IMR-90 (cell line): Measurements from ENCODE around the gene PCSK6. TPM values are rescaled to one million over a fixed set of nuclear protein-coding genes. Genes with fewer than 3 reads are reported as not detected.

Experiments
- ATAC-seq: fragments of 200-7000 bp; cut with Tn5 transposase; 2 replicates; pipeline ENCODE4 v1.9.1; 2020; ENCODE audit warnings: low read depth, mild to moderate bottlenecking, moderate library complexity
- BruUV-seq: library from RNA; stranded (reverse); fragments of 400-500 nt; replicated peaks from 2 replicates; lab custom pipeline; 2021; lab: Mats Ljungman, UMichigan
- CTCF ChIA-PET: fragments of 300-600 bp; formaldehyde crosslinking; extraction: SDS; loops from one replicate; lab custom pipeline; 2021; ENCODE audit warnings: antibody characterized with exemption; lab: Yijun Ruan, JAX
- POLR2A ChIA-PET: fragments of 300-600 bp; sonication (Branson Sonifier 250); formaldehyde crosslinking; loops from one replicate; lab custom pipeline; 2022; ENCODE audit warnings: antibody characterized with exemption; ENCODE audit not compliant: unreplicated experiment; lab: Charles Lee
- DNase-seq: peaks from one replicate; pipeline ENCODE4 v3.0.0; 2013
- H2AFZ ChIP-seq: replicated peaks from 2 replicates; pipeline ENCODE3; 2013; ENCODE audit warnings: low read length, mild to moderate bottlenecking; ENCODE audit not compliant: poor library complexity
- H2AK5ac ChIP-seq: 2 replicates; pipeline ENCODE4 v1.6.1; 2013; ENCODE audit warnings: low read depth, low read length, inconsistent platforms
- H2AK9ac ChIP-seq: replicated peaks from 2 replicates; pipeline ENCODE3; 2013; ENCODE audit warnings: mild to moderate bottlenecking, low read depth, low read length, moderate library complexity; ENCODE audit not compliant: poor library complexity
- H2BK120ac ChIP-seq: 2 replicates; pipeline ENCODE4 v1.6.1; 2013; ENCODE audit warnings: low read depth, low read length, inconsistent platforms
- H2BK15ac ChIP-seq: 3 replicates; pipeline ENCODE4 v1.6.1; 2013; ENCODE audit warnings: low read depth, low read length, inconsistent platforms
- H2BK20ac ChIP-seq: 2 replicates; pipeline ENCODE4 v1.6.1; 2013; ENCODE audit warnings: low read depth, mild to moderate bottlenecking, inconsistent platforms, low read length, moderate library complexity
- H2BK5ac ChIP-seq: 2 replicates; pipeline ENCODE4 v1.6.1; 2013; ENCODE audit warnings: mild to moderate bottlenecking, low read depth, low read length, inconsistent platforms; ENCODE audit not compliant: poor library complexity, severe bottlenecking
- H3K14ac ChIP-seq: replicated peaks from 2 replicates; pipeline ENCODE4 v1.6.1; 2013; ENCODE audit warnings: low read depth, low read length, inconsistent platforms
- H3K18ac ChIP-seq: 2 replicates; pipeline ENCODE4 v1.6.1; 2013; ENCODE audit warnings: low read depth, low read length, control low read depth
- H3K23ac ChIP-seq: 2 replicates; pipeline ENCODE4 v1.6.1; 2013; ENCODE audit warnings: low read depth, low read length, inconsistent platforms
- H3K27ac ChIP-seq: 2 replicates; pipeline ENCODE4 v1.5.1; 2013; ENCODE audit warnings: mild to moderate bottlenecking, control low read depth, low read length; ENCODE audit not compliant: insufficient read depth
- H3K27me3 ChIP-seq: 2 replicates; pipeline ENCODE4 v1.6.1; 2013; ENCODE audit warnings: low read length; ENCODE audit not compliant: control insufficient read depth, insufficient read depth
- H3K36me3 ChIP-seq: 2 replicates; pipeline ENCODE4 v1.6.1; 2013; ENCODE audit warnings: low read length, mixed read lengths; ENCODE audit not compliant: control insufficient read depth, insufficient read depth
- H3K4ac ChIP-seq: 2 replicates; pipeline ENCODE4 v1.6.1; 2013; ENCODE audit warnings: low read depth, low read length, inconsistent platforms
- H3K4me1 ChIP-seq: 2 replicates; pipeline ENCODE4 v1.6.1; 2013; ENCODE audit warnings: low read length, mixed read lengths; ENCODE audit not compliant: control insufficient read depth, insufficient read depth
- H3K4me2 ChIP-seq: 2 replicates; pipeline ENCODE4 v1.6.1; 2013; ENCODE audit warnings: low read depth, mild to moderate bottlenecking, control low read depth, low read length, moderate library complexity
- H3K4me3 ChIP-seq: 2 replicates; pipeline ENCODE4 v1.5.1; 2013; ENCODE audit warnings: low read depth, mild to moderate bottlenecking, control low read depth, low read length, moderate library complexity; ENCODE audit not compliant: insufficient read depth
- H3K56ac ChIP-seq: 2 replicates; pipeline ENCODE4 v1.6.1; 2013; ENCODE audit warnings: low read length, inconsistent platforms; ENCODE audit not compliant: insufficient read depth; ENCODE audit errors: extremely low read depth
- H3K79me1 ChIP-seq, 2 experiments: 2 replicates each; pipeline ENCODE4 v1.6.1; 2013; ENCODE audit warnings: low read length in 2 of 2, inconsistent platforms in 1 of 2, low read depth in 1 of 2
- H3K9ac ChIP-seq: 2 replicates; pipeline ENCODE4 v1.6.1; 2013; ENCODE audit warnings: low read depth, low read length, control low read depth
- H3K9me1 ChIP-seq: 2 replicates; pipeline ENCODE4 v1.6.1; 2013; ENCODE audit warnings: low read length, inconsistent platforms; ENCODE audit not compliant: insufficient read depth
- H3K9me3 ChIP-seq: 2 replicates; pipeline ENCODE4 v1.6.1; 2013; ENCODE audit warnings: low read length; ENCODE audit not compliant: control insufficient read depth, insufficient read depth
- H4K20me1 ChIP-seq: 2 replicates; pipeline ENCODE4 v1.6.1; 2013; ENCODE audit warnings: low read length, inconsistent platforms; ENCODE audit not compliant: insufficient read depth
- H4K5ac ChIP-seq: 2 replicates; pipeline ENCODE4 v1.6.1; 2013; ENCODE audit warnings: mild to moderate bottlenecking, low read depth, low read length, control low read depth
- H4K8ac ChIP-seq, 2 experiments: 2 replicates each; pipeline ENCODE4 v1.6.1; 2013; ENCODE audit warnings: low read depth in 2 of 2, low read length in 2 of 2, control low read depth in 1 of 2, inconsistent platforms in 1 of 2
- H4K91ac ChIP-seq: 2 replicates; pipeline ENCODE4 v1.6.1; 2013; ENCODE audit warnings: low read depth, low read length, inconsistent platforms; ENCODE audit not compliant: insufficient read depth
- BHLHE40 ChIP-seq: fragments of 150-350 bp; IDR thresholded peaks from 2 replicates; pipeline ENCODE4 v1.6.1; 2016; ENCODE audit warnings: mild to moderate bottlenecking, low read depth, low read length
- CEBPB ChIP-seq: IDR thresholded peaks from 2 replicates; pipeline ENCODE4 v1.6.1; 2012; ENCODE audit warnings: low read depth, low read length, improper control_type of control experiment
- FOS ChIP-seq: fragments of 150-350 bp; IDR thresholded peaks from 2 replicates; pipeline ENCODE4 v1.6.1; 2016; ENCODE audit warnings: low read depth, low read length
- MAFK ChIP-seq: IDR thresholded peaks from 2 replicates; pipeline ENCODE4 v1.6.1; 2012; ENCODE audit warnings: low read depth, low read length, improper control_type of control experiment
- MAZ ChIP-seq: IDR thresholded peaks from 2 replicates; pipeline ENCODE4 v1.6.1; 2012; ENCODE audit warnings: low read depth, mild to moderate bottlenecking, low read length, improper control_type of control experiment, moderate library complexity, borderline replicate concordance
- POLR2A ChIP-seq: IDR thresholded peaks from 2 replicates; pipeline ENCODE4 v1.6.1; 2012; ENCODE audit warnings: mild to moderate bottlenecking, low read depth, low read length
- RAD21 ChIP-seq: IDR thresholded peaks from 2 replicates; pipeline ENCODE4 v1.6.1; 2012; ENCODE audit warnings: low read length, improper control_type of control experiment
- RCOR1 ChIP-seq: IDR thresholded peaks from 2 replicates; pipeline ENCODE4 v1.6.1; 2012; ENCODE audit warnings: mild to moderate bottlenecking, low read length, improper control_type of control experiment; ENCODE audit not compliant: insufficient replicate concordance
- RFX5 ChIP-seq: IDR thresholded peaks from 2 replicates; pipeline ENCODE4 v1.8.0; 2012; ENCODE audit warnings: low read depth, mild to moderate bottlenecking, low read length, moderate library complexity
- SMC3 ChIP-seq: fragments of 150-350 bp; IDR thresholded peaks from 2 replicates; pipeline ENCODE4 v1.6.1; 2016; ENCODE audit warnings: low read depth, mild to moderate bottlenecking, antibody characterized with exemption, low read length, moderate library complexity
- WGBS, 2 experiments: methylation state at CpG; one replicate each; pipeline versions ENCODE4 v1.1.5 to v1.1.7; 2013; ENCODE audit warnings: missing lambda C conversion rate in 2 of 2; ENCODE audit not compliant: insufficient read length in 1 of 2; ENCODE audit errors: extremely low coverage in 2 of 2; 5-methylcytosine and 5-hydroxymethylcytosine counted together
- dilution Hi-C: fragments of 300-500 bp; cut with HindIII; formaldehyde crosslinking; loops from one replicate; pipeline ENCODE4 v1.14.3; 2018; ENCODE audit warnings: low sequenced_read_pairs; ENCODE audit not compliant: unreplicated experiment
- in situ Hi-C: fragments of 300-500 bp; cut with MboI; formaldehyde crosslinking; loops from 3 replicates; pipeline ENCODE4 v1.14.3; 2019; ENCODE audit warnings: low sequenced_read_pairs, inconsistent platforms, mixed read lengths
- intact Hi-C: fragments of 100-400 bp; cut with micrococcal nuclease; formaldehyde crosslinking; loops from 2 replicates; pipeline ENCODE4 v1.10.0; 2022
- polyA plus RNA-seq, 3 experiments: library from polyadenylated mRNA; depleted of rRNA; stranded (reverse); fragments of >200 nt; gene quantifications; 2 replicates each; pipeline ENCODE4 v1.2.3, GENCODE V29; 2012; ENCODE audit warnings: low replicate concordance in 1 of 3
- total RNA-seq: library from RNA; depleted of rRNA; stranded (reverse); fragments of >200 nt; gene quantifications from 2 replicates; pipeline ENCODE4 v1.2.3, GENCODE V29; 2012
- TF ChIP-seq, protein P1 (sequence below): fragments of 150-350 bp; IDR thresholded peaks from 2 replicates; pipeline ENCODE4 v1.6.1; 2016; ENCODE audit warnings: low read depth, mild to moderate bottlenecking, low read length, moderate library complexity, borderline replicate concordance
- TF ChIP-seq, protein P2 (sequence below): fragments of 150-350 bp; IDR thresholded peaks from 2 replicates; pipeline ENCODE4 v1.6.1; 2017; ENCODE audit warnings: mild to moderate bottlenecking, antibody characterized with exemption, low read length, low read depth

The PCSK6 gene
- total and polyA plus RNA-seq, 2 of the 4 experiments (the other 2 are of a cell fraction), result not detected

DNA sequence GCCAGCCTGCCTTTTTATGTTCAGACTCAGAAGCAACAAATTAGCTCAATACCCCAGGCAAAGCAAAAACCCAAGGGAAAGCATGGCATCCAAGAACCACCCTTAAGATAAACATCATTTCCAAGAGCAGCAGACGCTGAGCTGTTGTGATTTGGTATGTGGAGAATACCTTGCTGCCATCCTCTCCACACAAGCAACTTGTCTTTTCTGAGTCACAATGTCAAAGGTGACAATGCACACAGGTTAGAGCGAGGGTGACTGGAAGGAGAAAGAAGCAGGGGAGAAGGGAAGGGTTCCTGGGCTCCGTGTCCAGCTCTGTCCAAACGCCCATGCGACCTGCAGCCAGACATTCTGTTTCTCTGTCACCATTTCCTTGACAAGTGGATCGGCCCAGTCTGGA, 6.0 kb downstream of the PCSK6 start:
- no peak overlapping the region for H2BK15ac ChIP-seq
- TF ChIP-seq POLR2A (no peak), RAD21 (no peak), CEBPB (no peak), FOS (no peak), MAFK (no peak), RFX5 (no peak), MAZ (no peak), BHLHE40 (no peak), RCOR1 (no peak), SMC3 (no peak)
- TF ChIP-seq, protein P1, sequence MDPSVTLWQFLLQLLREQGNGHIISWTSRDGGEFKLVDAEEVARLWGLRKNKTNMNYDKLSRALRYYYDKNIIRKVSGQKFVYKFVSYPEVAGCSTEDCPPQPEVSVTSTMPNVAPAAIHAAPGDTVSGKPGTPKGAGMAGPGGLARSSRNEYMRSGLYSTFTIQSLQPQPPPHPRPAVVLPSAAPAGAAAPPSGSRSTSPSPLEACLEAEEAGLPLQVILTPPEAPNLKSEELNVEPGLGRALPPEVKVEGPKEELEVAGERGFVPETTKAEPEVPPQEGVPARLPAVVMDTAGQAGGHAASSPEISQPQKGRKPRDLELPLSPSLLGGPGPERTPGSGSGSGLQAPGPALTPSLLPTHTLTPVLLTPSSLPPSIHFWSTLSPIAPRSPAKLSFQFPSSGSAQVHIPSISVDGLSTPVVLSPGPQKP, result no peak
- TF ChIP-seq, protein P2, sequence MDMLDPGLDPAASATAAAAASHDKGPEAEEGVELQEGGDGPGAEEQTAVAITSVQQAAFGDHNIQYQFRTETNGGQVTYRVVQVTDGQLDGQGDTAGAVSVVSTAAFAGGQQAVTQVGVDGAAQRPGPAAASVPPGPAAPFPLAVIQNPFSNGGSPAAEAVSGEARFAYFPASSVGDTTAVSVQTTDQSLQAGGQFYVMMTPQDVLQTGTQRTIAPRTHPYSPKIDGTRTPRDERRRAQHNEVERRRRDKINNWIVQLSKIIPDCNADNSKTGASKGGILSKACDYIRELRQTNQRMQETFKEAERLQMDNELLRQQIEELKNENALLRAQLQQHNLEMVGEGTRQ, result no peak
- H2AK9ac ChIP-seq, result no peak overlapping the region
- no peaks in the 10 kb centered on the region for H3K4me1 ChIP-seq
- no peak for DNase-seq
- BruUV-seq, result no TSS peak
- H3K79me1 ChIP-seq, result no peaks in the 10 kb centered on the region
- H4K20me1 ChIP-seq, result no peaks in the 10 kb centered on the region
- in situ Hi-C loops, result no loop called here
- H2AFZ ChIP-seq, result no peak overlapping the region
- no peaks in the 10 kb centered on the region; the same call in 1 of the 2 replicates for H3K9me1 ChIP-seq
- H3K9me3 ChIP-seq, result no peaks in the 10 kb centered on the region
- H3K18ac ChIP-seq, result no peak overlapping the region
- no peaks in the 10 kb centered on the region for H3K36me3 ChIP-seq
- H4K91ac ChIP-seq, result no peak overlapping the region
- no peak overlapping the region for H3K4ac ChIP-seq
- no peak overlapping the region for H3K14ac ChIP-seq
- H3K27ac ChIP-seq, result no peak overlapping the region
- H3K9ac ChIP-seq, result no peak overlapping the region
- H4K8ac ChIP-seq, result no peak overlapping the region
- no peak overlapping the region for H2BK5ac ChIP-seq
- no peak overlapping the region for H3K4me2 ChIP-seq
- intact Hi-C loops, result no loop called here
- H4K5ac ChIP-seq, result no peak overlapping the region
- no peak overlapping the region for H2BK20ac ChIP-seq
- 34% methylated on average over 3 of the region's 6 CpGs; no CpG with 5 or more reads in 1 of the 2 experiments for WGBS, 2 experiments
- H2BK120ac ChIP-seq, result no peak overlapping the region
- ChIA-PET POLR2A (no interaction called here), CTCF (no interaction called here)
- peaks cover 34% of the 10 kb centered on the region for H3K27me3 ChIP-seq
- no peak for ATAC-seq
- H3K56ac ChIP-seq, result no peak overlapping the region
- no peak overlapping the region for H2AK5ac ChIP-seq
- H3K4me3 ChIP-seq, result no peak overlapping the region
- dilution Hi-C loops, result no loop called here
- no peak overlapping the region for H3K23ac ChIP-seq
